ENCODE data around the gene FSHR.

Gene FSHR

DNA sequence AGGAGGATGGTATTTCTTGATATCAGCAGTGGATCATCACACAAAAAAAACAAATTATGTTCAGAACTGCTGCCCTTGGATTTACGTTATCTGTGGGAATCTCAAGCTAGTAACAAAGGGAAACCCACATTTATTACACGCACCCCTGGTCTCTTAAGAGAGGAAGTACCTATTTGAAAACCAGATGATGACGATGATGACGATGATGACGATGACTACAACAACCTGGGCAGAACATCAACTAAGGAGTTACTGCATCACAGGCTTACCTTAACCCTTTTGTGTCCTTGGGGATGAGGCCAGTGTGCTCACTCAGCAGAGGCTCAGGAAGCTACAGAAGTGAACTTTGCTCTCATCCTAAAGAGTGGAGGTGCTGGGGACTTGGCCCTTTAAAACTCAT lies 169.4 kb downstream of the FSHR start:
- no peak overlapping the region for H3K27ac ChIP-seq

DNA sequence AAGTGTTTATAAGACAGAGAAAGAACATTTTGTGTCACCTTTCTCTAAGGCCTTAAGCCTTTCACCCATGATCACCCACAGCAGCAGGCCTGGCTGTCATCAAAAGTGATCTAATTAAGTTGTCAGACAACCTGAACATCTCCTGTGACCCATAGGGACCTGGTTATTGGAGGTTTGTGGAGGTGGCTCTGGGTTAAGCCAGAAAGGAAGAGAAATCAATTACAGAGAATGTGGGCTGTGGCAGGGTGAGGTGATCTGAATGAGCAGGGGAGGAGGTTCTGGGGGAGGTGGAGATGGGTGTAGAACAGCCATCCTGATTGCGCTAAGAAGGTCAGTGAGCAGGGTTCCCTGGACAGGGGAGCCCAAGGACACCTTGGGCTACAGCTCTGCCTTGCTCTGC lies 170.8 kb downstream of the FSHR start:
- no peak for DNase-seq (ENCODE audit: low read depth, low spot score)
- Histone ChIP-seq H3K9ac (ENCODE audit: insufficient read length) (no peak overlapping the region), H3K36me3 (ENCODE audit: insufficient read depth, low read length) (no peaks in the 10 kb centered on the region), H3K9me3 (ENCODE audit: low read depth, low read length) (no peaks in the 10 kb centered on the region), H3K4me3 (no peak overlapping the region), H3K27ac (no peak overlapping the region)
- TF ChIP-seq POLR2AphosphoS5 (IDR thresholded peaks at IDR 0.05; ENCODE audit: borderline replicate concordance, low read depth, low read length) (no peak), EZH2 (IDR thresholded peaks at IDR 0.05) (no peak)

More for the DNA sequence above, 169.4 kb downstream of the FSHR start:
- DNase-seq (ENCODE audit: low read depth, low spot score) = no peak
- Histone ChIP-seq H3K4me3 (no peak overlapping the region), H3K9me3 (ENCODE audit: low read depth, low read length) (no peaks in the 10 kb centered on the region), H3K9ac (ENCODE audit: insufficient read length) (no peak overlapping the region), H3K36me3 (ENCODE audit: insufficient read depth, low read length) (no peaks in the 10 kb centered on the region)
- TF ChIP-seq FOXP2 (optimal IDR thresholded peaks at IDR 0.05; ENCODE audit: control extremely low read depth, extremely low read length, insufficient read depth) (no peak), EZH2 (IDR thresholded peaks at IDR 0.05) (no peak), POLR2AphosphoS5 (IDR thresholded peaks at IDR 0.05; ENCODE audit: borderline replicate concordance, low read depth, low read length) (no peak)

DNA sequence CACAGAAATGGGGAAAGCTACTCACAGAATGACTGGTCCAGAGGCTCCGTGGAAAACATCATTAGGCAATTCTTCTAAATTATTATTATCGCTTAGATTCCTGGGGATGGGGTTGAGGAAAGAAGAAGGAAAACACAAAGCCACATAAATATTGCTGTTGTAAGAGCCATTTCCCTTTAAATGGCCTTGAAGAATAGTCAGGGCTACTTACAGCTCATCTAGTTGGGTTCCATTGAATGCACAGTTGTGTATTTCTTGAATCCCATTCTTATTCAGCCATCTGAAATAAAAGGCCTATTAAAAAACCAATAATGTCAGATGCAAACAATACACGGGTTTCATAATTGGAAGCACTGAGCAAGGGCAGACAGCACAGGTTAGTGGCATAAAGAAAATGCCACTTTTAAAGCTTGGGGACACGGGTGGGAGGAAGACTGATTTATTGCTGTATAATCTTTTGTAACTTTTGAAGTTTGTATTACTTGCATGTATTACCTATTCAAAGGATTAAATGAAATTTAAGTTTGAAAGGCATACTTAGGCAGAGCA lies 171.4 kb downstream of the FSHR start:
- Histone ChIP-seq H3K9me3 (ENCODE audit: low read depth, low read length) (no peaks in the 10 kb centered on the region), H3K27ac (no peak overlapping the region), H3K4me3 (no peak overlapping the region), H3K9ac (ENCODE audit: insufficient read length) (no peak overlapping the region), H3K36me3 (ENCODE audit: insufficient read depth, low read length) (no peaks in the 10 kb centered on the region)
- DNase-seq (ENCODE audit: low read depth, low spot score) = no peak
- TF ChIP-seq POLR2AphosphoS5 (IDR thresholded peaks at IDR 0.05; ENCODE audit: borderline replicate concordance, low read depth, low read length) (no peak), FOXP2 (optimal IDR thresholded peaks at IDR 0.05; ENCODE audit: control extremely low read depth, extremely low read length, insufficient read depth) (no peak), EZH2 (IDR thresholded peaks at IDR 0.05) (no peak)

DNA sequence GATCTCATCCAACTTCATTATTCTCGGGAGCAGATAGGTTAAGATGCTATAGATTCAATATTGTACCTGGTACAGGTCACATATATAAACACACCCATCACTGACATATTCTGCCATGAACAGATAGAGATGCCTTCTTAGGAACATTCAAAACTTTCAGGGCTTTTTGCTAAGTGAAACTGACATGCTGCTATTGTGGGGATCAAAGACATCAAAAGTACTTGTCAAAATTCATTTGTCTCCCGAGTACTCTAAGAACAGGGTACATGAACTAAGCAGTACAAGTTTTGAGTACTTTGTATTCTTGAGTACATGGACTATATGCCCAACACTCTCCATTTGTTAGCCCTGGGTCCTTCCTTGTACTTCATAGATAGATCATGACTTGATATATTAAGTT lies 173.5 kb downstream of the FSHR start:
- Histone ChIP-seq H3K9ac (ENCODE audit: insufficient read length) (no peak overlapping the region), H3K36me3 (ENCODE audit: insufficient read depth, low read length) (no peaks in the 10 kb centered on the region), H3K27ac (no peak overlapping the region), H3K9me3 (ENCODE audit: low read depth, low read length) (no peaks in the 10 kb centered on the region), H3K4me3 (no peak overlapping the region)
- TF ChIP-seq POLR2AphosphoS5 (IDR thresholded peaks at IDR 0.05; ENCODE audit: borderline replicate concordance, low read depth, low read length) (no peak), EZH2 (IDR thresholded peaks at IDR 0.05) (no peak), FOXP2 (optimal IDR thresholded peaks at IDR 0.05; ENCODE audit: control extremely low read depth, extremely low read length, insufficient read depth) (no peak)
- DNase-seq (ENCODE audit: low read depth, low spot score) = no peak

DNA sequence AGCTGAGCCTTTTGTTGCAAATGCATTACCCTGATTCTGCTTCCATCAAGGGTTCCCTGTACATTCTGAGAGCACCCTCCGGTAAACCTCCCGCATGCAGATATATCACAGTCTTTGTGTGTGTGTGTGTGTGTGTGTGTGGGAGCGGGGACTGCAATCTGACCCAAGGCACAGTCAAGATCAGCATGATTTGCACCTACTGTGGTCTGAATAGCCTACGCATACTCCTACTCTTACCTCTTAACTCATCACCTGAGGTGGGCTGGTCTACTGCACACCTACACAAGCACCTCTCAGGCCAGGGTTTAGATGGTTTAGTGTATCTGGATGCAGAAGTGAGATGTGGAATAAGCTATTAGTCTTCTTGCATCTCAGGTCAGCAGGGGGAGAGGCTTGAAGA lies 174.6 kb downstream of the FSHR start:
- Histone ChIP-seq H3K9me3 (ENCODE audit: low read depth, low read length) (no peaks in the 10 kb centered on the region), H3K27ac (no peak overlapping the region), H3K9ac (ENCODE audit: insufficient read length) (no peak overlapping the region), H3K4me3 (no peak overlapping the region), H3K36me3 (ENCODE audit: insufficient read depth, low read length) (no peaks in the 10 kb centered on the region)
- DNase-seq (ENCODE audit: low read depth, low spot score) = no peak
- TF ChIP-seq FOXP2 (optimal IDR thresholded peaks at IDR 0.05; ENCODE audit: control extremely low read depth, extremely low read length, insufficient read depth) (no peak), EZH2 (IDR thresholded peaks at IDR 0.05) (no peak), POLR2AphosphoS5 (IDR thresholded peaks at IDR 0.05; ENCODE audit: borderline replicate concordance, low read depth, low read length) (no peak)

DNA sequence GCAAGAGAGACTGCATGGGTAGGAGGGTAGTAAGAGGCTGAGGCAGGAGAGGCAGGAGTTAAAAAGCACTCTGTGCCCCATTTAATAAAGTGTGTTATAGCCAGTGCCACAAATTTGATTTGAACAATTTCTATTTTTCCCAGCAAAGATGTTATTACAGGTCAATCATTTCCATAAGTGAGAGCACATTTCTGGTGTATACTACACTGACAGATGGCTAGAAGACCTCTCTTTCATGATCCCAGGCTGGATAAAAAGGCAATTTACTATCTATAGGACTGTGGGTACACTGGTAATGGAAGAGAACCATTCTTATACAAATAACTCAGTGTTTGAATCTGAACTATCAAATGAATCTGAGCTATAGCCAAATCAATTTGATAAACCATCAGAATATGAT lies 176.2 kb downstream of the FSHR start:
- Histone ChIP-seq H3K27ac (no peak overlapping the region), H3K9ac (ENCODE audit: insufficient read length) (no peak overlapping the region), H3K36me3 (ENCODE audit: insufficient read depth, low read length) (no peaks in the 10 kb centered on the region), H3K4me3 (no peak overlapping the region), H3K9me3 (ENCODE audit: low read depth, low read length) (no peaks in the 10 kb centered on the region)
- TF ChIP-seq EZH2 (IDR thresholded peaks at IDR 0.05) = no peak
- TF ChIP-seq FOXP2 (optimal IDR thresholded peaks at IDR 0.05; ENCODE audit: control extremely low read depth, extremely low read length, insufficient read depth) = no peak
- no peak for TF ChIP-seq POLR2AphosphoS5 (IDR thresholded peaks at IDR 0.05; ENCODE audit: borderline replicate concordance, low read depth, low read length)
- DNase-seq (ENCODE audit: low read depth, low spot score) = no peak

DNA sequence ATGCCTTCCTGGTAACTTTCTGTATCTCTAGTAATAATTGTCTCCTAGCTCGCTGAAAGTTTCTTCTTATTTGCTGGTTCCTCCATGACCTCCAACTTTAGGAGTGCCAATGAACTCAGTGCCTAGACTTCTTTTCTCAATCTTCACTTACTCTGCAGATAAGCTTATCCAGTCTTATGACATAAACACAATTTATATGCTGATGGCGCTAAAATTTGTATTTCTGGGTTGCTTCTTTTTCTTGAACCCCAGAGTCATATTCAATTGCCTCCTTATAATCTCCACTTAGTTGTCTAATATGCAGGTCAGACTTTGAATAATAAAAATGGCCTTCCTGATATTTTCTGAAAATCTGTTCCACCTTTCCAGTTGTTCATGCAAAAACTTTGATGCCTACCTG lies 182.5 kb downstream of the FSHR start:
- Histone ChIP-seq H3K4me3 (no peak overlapping the region), H3K9ac (ENCODE audit: insufficient read length) (no peak overlapping the region), H3K36me3 (ENCODE audit: insufficient read depth, low read length) (no peaks in the 10 kb centered on the region), H3K9me3 (ENCODE audit: low read depth, low read length) (no peaks in the 10 kb centered on the region), H3K27ac (no peak overlapping the region)
- TF ChIP-seq POLR2AphosphoS5 (IDR thresholded peaks at IDR 0.05; ENCODE audit: borderline replicate concordance, low read depth, low read length) (no peak), FOXP2 (optimal IDR thresholded peaks at IDR 0.05; ENCODE audit: control extremely low read depth, extremely low read length, insufficient read depth) (no peak), EZH2 (IDR thresholded peaks at IDR 0.05) (no peak)
- DNase-seq (ENCODE audit: low read depth, low spot score) = no peak

DNA sequence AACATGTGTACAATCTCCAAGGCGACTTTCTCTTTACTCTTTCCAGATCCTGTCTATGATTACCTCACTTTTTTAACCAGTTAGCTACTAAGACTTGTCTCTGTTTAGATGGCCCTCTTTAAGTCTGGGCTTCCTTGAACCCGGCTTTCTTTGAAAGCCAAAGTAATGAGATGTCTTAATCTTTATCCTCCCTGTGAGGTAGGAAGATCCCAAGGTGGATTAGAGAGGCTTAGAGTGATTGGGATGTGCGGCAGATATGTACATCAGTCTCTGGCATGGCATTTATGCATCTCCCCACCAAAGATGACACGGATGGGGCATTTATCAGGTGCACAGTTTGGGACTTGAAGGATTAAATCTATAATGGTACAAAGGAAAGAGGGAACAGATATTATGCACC lies 186.3 kb downstream of the FSHR start:
- H3K9me3 ChIP-seq (ENCODE audit: low read depth, low read length) = no peaks in the 10 kb centered on the region
- no peak for TF ChIP-seq FOXP2 (optimal IDR thresholded peaks at IDR 0.05; ENCODE audit: control extremely low read depth, extremely low read length, insufficient read depth)
- no peak for TF ChIP-seq EZH2 (IDR thresholded peaks at IDR 0.05)
- no peak for TF ChIP-seq POLR2AphosphoS5 (IDR thresholded peaks at IDR 0.05; ENCODE audit: borderline replicate concordance, low read depth, low read length)
- DNase-seq (ENCODE audit: low read depth, low spot score) = no peak
- no peaks in the 10 kb centered on the region for H3K36me3 ChIP-seq (ENCODE audit: insufficient read depth, low read length)
- H3K9ac ChIP-seq (ENCODE audit: insufficient read length) = no peak overlapping the region
- no peak overlapping the region for H3K4me3 ChIP-seq
- H3K27ac ChIP-seq = no peak overlapping the region

DNA sequence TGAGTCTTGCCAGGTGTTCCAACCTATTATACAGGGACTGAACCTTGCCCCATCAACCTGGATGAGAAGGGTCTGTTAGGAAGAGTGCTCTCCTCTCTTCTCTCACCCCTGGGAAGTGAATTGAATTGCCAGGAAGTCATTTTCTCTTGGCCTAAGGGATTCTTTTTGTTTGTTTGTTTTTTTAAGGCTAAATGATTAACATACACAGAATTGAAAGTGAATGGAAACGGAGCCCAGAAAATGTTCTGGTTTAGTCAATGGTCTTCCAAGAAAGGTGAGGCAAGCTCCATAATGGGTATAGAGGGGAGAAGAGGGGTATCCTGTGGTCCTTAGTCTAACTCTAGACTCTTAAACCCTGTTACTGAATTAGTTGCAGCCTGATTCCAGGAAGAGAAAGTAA lies 189.1 kb downstream of the FSHR start:
- Histone ChIP-seq H3K36me3 (ENCODE audit: insufficient read depth, low read length) (no peaks in the 10 kb centered on the region), H3K4me3 (no peak overlapping the region), H3K9me3 (ENCODE audit: low read depth, low read length) (no peaks in the 10 kb centered on the region), H3K9ac (ENCODE audit: insufficient read length) (no peak overlapping the region), H3K27ac (no peak overlapping the region)
- no peak for DNase-seq (ENCODE audit: low read depth, low spot score)
- no peak for TF ChIP-seq EZH2 (IDR thresholded peaks at IDR 0.05)

Measured in SK-N-MC (cell line).